MM.1S (cell line): ENCODE data around the gene DCN.

Experiments
- CTCF ChIP-seq: fragments of 300-600 bp; sonication (generic); IDR thresholded peaks from 2 replicates; pipeline ENCODE4 v1.5.1; 2016; ENCODE audit warnings: antibody characterized with exemption, low read length, mixed read lengths
- EZH2 ChIP-seq: fragments of 300-600 bp; sonication (generic); optimal IDR thresholded peaks from 2 replicates; pipeline ENCODE3; 2017; ENCODE audit warnings: low read depth, mild to moderate bottlenecking, antibody characterized with exemption, low read length, mixed read lengths
- EZH2phosphoT487 ChIP-seq: fragments of 300-600 bp; sonication (generic); IDR thresholded peaks from 2 replicates; pipeline ENCODE4 v1.6.1; 2018; ENCODE audit warnings: antibody characterized with exemption, low read length

GRCh38 chr12:91219919-91220318, 37.3 kb upstream of the DCN start:
- TF ChIP-seq CTCF (no peak), EZH2 (no peak), EZH2phosphoT487 (no peak)
